PC-3 (cell line): ENCODE results near the gene C16orf74. TPM values are rescaled to one million over a fixed set of nuclear protein-coding genes. Genes with fewer than 3 reads are reported as not detected.

Experiments
- ATAC-seq: fragments of 200-7000 bp; cut with Tn5 transposase; 2 replicates; pipeline ENCODE4 v1.9.1; 2020; ENCODE audit warnings: mild to moderate bottlenecking, moderate library complexity
- BruUV-seq: library from RNA; stranded (reverse); fragments of 400-500 nt; replicated peaks from 2 replicates; lab custom pipeline; 2021; lab: Mats Ljungman, UMichigan
- CTCF ChIA-PET: fragments of 300-600 bp; sonication (Branson Sonifier 250); formaldehyde crosslinking; loops from one replicate; lab custom pipeline; 2022; ENCODE audit warnings: antibody characterized with exemption; lab: Charles Lee
- POLR2A ChIA-PET: fragments of 300-600 bp; sonication (Branson Sonifier 250); formaldehyde crosslinking; loops from one replicate; lab custom pipeline; 2022; ENCODE audit warnings: antibody characterized with exemption; ENCODE audit not compliant: unreplicated experiment; lab: Charles Lee
- DNase-seq: peaks from one replicate; pipeline ENCODE4 v3.0.0-alpha.2; 2015
- H2AFZ ChIP-seq: fragments of 300-600 bp; sonication (generic); 2 replicates; pipeline ENCODE4 v1.6.0; 2016; ENCODE audit warnings: antibody characterized with exemption, low read length
- H3F3A ChIP-seq: fragments of 300-600 bp; sonication (generic); one replicate; pipeline ENCODE4 v1.6.0; 2017; ENCODE audit warnings: antibody characterized with exemption, low read length, control low read depth, mild to moderate bottlenecking; ENCODE audit not compliant: unreplicated experiment
- H3K27ac ChIP-seq: fragments of 300-600 bp; sonication (generic); 2 replicates; pipeline ENCODE4 v1.5.1; 2016; ENCODE audit warnings: mild to moderate bottlenecking, low read length
- H3K27me3 ChIP-seq: fragments of 300-600 bp; sonication (generic); 2 replicates; pipeline ENCODE4 v1.6.1; 2016; ENCODE audit warnings: low read length, mixed read lengths
- H3K36me3 ChIP-seq: fragments of 300-600 bp; sonication (generic); 2 replicates; pipeline ENCODE4 v1.6.1; 2016; ENCODE audit warnings: low read depth, mixed run types, low read length, mixed read lengths
- H3K4me1 ChIP-seq: fragments of 300-600 bp; sonication (generic); 2 replicates; pipeline ENCODE4 v1.5.1; 2016; ENCODE audit warnings: low read length; ENCODE audit not compliant: insufficient read depth
- H3K4me2 ChIP-seq: fragments of 300-600 bp; sonication (generic); 2 replicates; pipeline ENCODE4 v1.6.0; 2016; ENCODE audit warnings: low read length
- H3K4me3 ChIP-seq: fragments of 300-600 bp; sonication (generic); 2 replicates; pipeline ENCODE4 v1.5.1; 2016; ENCODE audit warnings: mild to moderate bottlenecking, low read length, mixed read lengths
- H3K79me2 ChIP-seq: fragments of 300-600 bp; sonication (generic); 2 replicates; pipeline ENCODE4 v1.6.1; 2017; ENCODE audit warnings: low read length, mixed read lengths
- H3K9ac ChIP-seq: fragments of 300-600 bp; sonication (generic); 2 replicates; pipeline ENCODE4 v1.6.0; 2016; ENCODE audit warnings: mild to moderate bottlenecking, low read length
- H3K9me2 ChIP-seq: fragments of 300-600 bp; sonication (generic); replicated peaks from 2 replicates; pipeline ENCODE4 v1.6.1; 2016; ENCODE audit warnings: mixed run types, low read length, mixed read lengths
- H3K9me3 ChIP-seq: fragments of 300-600 bp; sonication (generic); 2 replicates; pipeline ENCODE4 v1.6.1; 2016; ENCODE audit warnings: low read length, mixed read lengths
- H4K20me1 ChIP-seq: fragments of 300-600 bp; sonication (generic); 2 replicates; pipeline ENCODE4 v1.6.1; 2016; ENCODE audit warnings: low read length, mixed read lengths
- CTCF ChIP-seq: fragments of 300-600 bp; sonication (generic); conservative IDR thresholded peaks from 2 replicates; pipeline ENCODE4 v1.5.1; 2017; ENCODE audit warnings: antibody characterized with exemption, low read depth, mild to moderate bottlenecking, low read length
- EZH2 ChIP-seq: fragments of 300-600 bp; sonication (generic); IDR thresholded peaks from one replicate; pipeline ENCODE4 v1.6.1; 2017; ENCODE audit warnings: antibody characterized with exemption, mild to moderate bottlenecking, low read length; ENCODE audit not compliant: unreplicated experiment
- EZH2phosphoT487 ChIP-seq: fragments of 300-600 bp; sonication (generic); IDR thresholded peaks from 2 replicates; pipeline ENCODE4 v1.6.1; 2018; ENCODE audit warnings: mild to moderate bottlenecking, antibody characterized with exemption, low read length, borderline replicate concordance
- intact Hi-C: fragments of 100-400 bp; cut with micrococcal nuclease; formaldehyde crosslinking; loops from 2 replicates; pipeline ENCODE4 v1.9.0; 2023
- total RNA-seq: library from RNA; depleted of rRNA; stranded (reverse); fragments of >200 nt; gene quantifications from 2 replicates; pipeline ENCODE4 v1.2.3, GENCODE V29; 2014

The C16orf74 gene
- total RNA-seq, 1 experiment from 2014 or later, result 71.0 TPM

- no peak overlapping the region for H2AFZ ChIP-seq
- TF ChIP-seq EZH2 (no peak), EZH2phosphoT487 (no peak), CTCF (no peak)
- no TSS peak for BruUV-seq
- ATAC-seq (no peak), DNase-seq (no peak)
- no peaks in the 10 kb centered on the region for H4K20me1 ChIP-seq
- H3K9ac ChIP-seq, result no peak overlapping the region
- ChIA-PET CTCF (no interaction called here), POLR2A (no interaction called here)
- H3K4me3 ChIP-seq, result no peak overlapping the region
- peaks cover 36% of the 10 kb centered on the region for H3K36me3 ChIP-seq
- H3K4me1 ChIP-seq, result no peaks in the 10 kb centered on the region
- H3K4me2 ChIP-seq, result no peak overlapping the region
- intact Hi-C loops, result loop anchor here (5.0 kb wide), 1 partner anchor 87 kb away; no protein-coding TSS in a partner anchor
- no peaks in the 10 kb centered on the region for H3K9me3 ChIP-seq
- H3K9me2 ChIP-seq, result no peaks in the 10 kb centered on the region
- H3K79me2 ChIP-seq, result no peaks in the 10 kb centered on the region
- no peaks in the 10 kb centered on the region for H3K27me3 ChIP-seq
- H3F3A ChIP-seq, result no peaks in the 10 kb centered on the region
- no peak overlapping the region for H3K27ac ChIP-seq
Measured at GRCh38 chr16:85674828-85675227, 76.1 kb downstream of the C16orf74 start.

GRCh38 chr16:85674418-85674755 is 76.5 kb downstream of the C16orf74 start:
- Histone ChIP-seq H3K36me3 (peaks cover 37% of the 10 kb centered on the region), H3K79me2 (no peaks in the 10 kb centered on the region), H3K4me3 (no peak overlapping the region), H3K9me3 (no peaks in the 10 kb centered on the region), H3F3A (no peaks in the 10 kb centered on the region), H3K9ac (no peak overlapping the region), H4K20me1 (no peaks in the 10 kb centered on the region), H2AFZ (no peak overlapping the region), H3K27me3 (no peaks in the 10 kb centered on the region), H3K4me2 (no peak overlapping the region), H3K4me1 (no peaks in the 10 kb centered on the region), H3K9me2 (no peaks in the 10 kb centered on the region), H3K27ac (no peak overlapping the region)
- POLR2A ChIA-PET, result no interaction called here
- TF ChIP-seq EZH2, result no peak
- TF ChIP-seq CTCF, result no peak
- TF ChIP-seq EZH2phosphoT487, result no peak
- ATAC-seq, result no peak
- no peak for DNase-seq
- intact Hi-C loops, result no loop called here
- BruUV-seq, result no TSS peak
- CTCF ChIA-PET, result no interaction called here

- Histone ChIP-seq H3K27me3 (no peaks in the 10 kb centered on the region), H3K36me3 (peaks cover 37% of the 10 kb centered on the region), H3F3A (no peaks in the 10 kb centered on the region), H3K4me1 (no peaks in the 10 kb centered on the region), H3K27ac (no peak overlapping the region), H3K79me2 (no peaks in the 10 kb centered on the region), H2AFZ (no peak overlapping the region), H3K9me2 (no peaks in the 10 kb centered on the region), H3K4me3 (no peak overlapping the region), H4K20me1 (no peaks in the 10 kb centered on the region), H3K9me3 (no peaks in the 10 kb centered on the region), H3K9ac (no peak overlapping the region), H3K4me2 (no peak overlapping the region)
- intact Hi-C loops, result no loop called here
- CTCF ChIA-PET, result interaction anchor here (0.6 kb wide), 1 partner anchor 787 kb away, joined by 3 read pairs; no protein-coding TSS in a partner anchor
- TF ChIP-seq EZH2 (no peak), CTCF (no peak), EZH2phosphoT487 (no peak)
- POLR2A ChIA-PET, result no interaction called here
- no TSS peak for BruUV-seq
- no peak for DNase-seq
- no peak for ATAC-seq
Measured at GRCh38 chr16:85673529-85674417, 77.1 kb downstream of the C16orf74 start.
